SK-N-SH (cell line): Measurements from ENCODE around the gene PXK. TPM values are rescaled to one million over a fixed set of nuclear protein-coding genes. Genes with fewer than 3 reads are reported as not detected.

ENCODE experiments used
- CTCF ChIA-PET: fragments of 300-600, 350-600 bp; formaldehyde crosslinking; extraction: SDS; loops from one replicate; lab custom pipeline; 2021; lab: Yijun Ruan, JAX
- POLR2A ChIA-PET: fragments of 350-600 bp; sonication (Branson Sonifier 250); formaldehyde crosslinking; extraction: SDS; loops from one replicate; lab custom pipeline; 2020; ENCODE audit warnings: antibody characterized with exemption, inconsistent platforms; lab: Yijun Ruan, JAX
- DNase-seq: peaks from one replicate; pipeline ENCODE4 v3.0.0; 2012
- H2AFZ ChIP-seq: fragments of 200-600 bp; sonication (generic); 2 replicates; pipeline ENCODE4 v1.8.1; 2016; ENCODE audit warnings: antibody characterized with exemption, mild to moderate bottlenecking, low read depth
- H3F3A ChIP-seq: fragments of 200-600 bp; sonication (generic); replicated peaks from 2 replicates; pipeline ENCODE3; 2016; ENCODE audit warnings: antibody characterized with exemption, mild to moderate bottlenecking; ENCODE audit not compliant: insufficient read depth
- H3K27ac ChIP-seq, 2 experiments: fragments of 200-500 bp in 1 of 2; fragments of 200-600 bp in 1 of 2; sonication (Bioruptor generic) in 1 of 2; sonication (generic), shearing (Covaris generic) in 1 of 2; 2 replicates each; pipeline versions ENCODE4 v1.5.1 to v1.6.1; 2014 to 2016; ENCODE audit warnings: low read depth in 2 of 2, inconsistent platforms in 1 of 2, low read length in 1 of 2, mild to moderate bottlenecking in 1 of 2, mixed read lengths in 1 of 2
- H3K27me3 ChIP-seq: fragments of 200-600 bp; sonication (generic), shearing (Covaris generic); 2 replicates; pipeline ENCODE4 v1.6.1; 2016; ENCODE audit warnings: mixed run types; ENCODE audit not compliant: insufficient read depth
- H3K36me3 ChIP-seq, 2 experiments: fragments of 200-500 bp in 1 of 2; fragments of 200-600 bp in 1 of 2; sonication (Bioruptor generic) in 1 of 2; sonication (generic) in 1 of 2; replicated peaks in 1 of 2; 2 replicates each; pipeline versions ENCODE3 to v1.5.1; 2014 to 2016; ENCODE audit warnings: low read length in 1 of 2, mild to moderate bottlenecking in 1 of 2; ENCODE audit not compliant: insufficient read depth in 2 of 2, control insufficient read depth in 1 of 2
- H3K4me1 ChIP-seq, 2 experiments: fragments of 200-500 bp in 1 of 2; fragments of 200-600 bp in 1 of 2; sonication (Bioruptor generic) in 1 of 2; sonication (generic), shearing (Covaris generic) in 1 of 2; 2 replicates each; pipeline versions ENCODE4 v1.5.1 to v1.6.1; 2014 to 2016; ENCODE audit warnings: low read depth in 1 of 2, low read length in 1 of 2, mixed run types in 1 of 2; ENCODE audit not compliant: insufficient read depth in 2 of 2, control insufficient read depth in 1 of 2
- H3K4me2 ChIP-seq: fragments of 200-600 bp; sonication (generic), shearing (Covaris generic); 2 replicates; pipeline ENCODE4 v1.6.1; 2017; ENCODE audit warnings: mixed run types
- H3K4me3 ChIP-seq, 2 experiments: fragments of 200-500 bp in 1 of 2; fragments of 200-600 bp in 1 of 2; sonication (Bioruptor generic) in 1 of 2; sonication (generic), shearing (Covaris generic) in 1 of 2; 2 replicates each; pipeline versions ENCODE4 v1.5.1 to v1.8.1; 2014 to 2016; ENCODE audit warnings: low read depth in 2 of 2, inconsistent platforms in 1 of 2, low read length in 1 of 2, mild to moderate bottlenecking in 1 of 2, mixed read lengths in 1 of 2, moderate library complexity in 1 of 2
- H3K79me2 ChIP-seq: fragments of 200-600 bp; sonication (generic); 2 replicates; pipeline ENCODE4 v1.8.1; 2017; ENCODE audit warnings: mild to moderate bottlenecking; ENCODE audit not compliant: insufficient read depth
- H3K9ac ChIP-seq: fragments of 200-600 bp; sonication (generic); 2 replicates; pipeline ENCODE4 v1.6.1; 2017; ENCODE audit warnings: mixed run types
- H3K9me2 ChIP-seq: fragments of 200-600 bp; sonication (generic); 2 replicates; pipeline ENCODE4 v1.6.1; 2017; ENCODE audit warnings: mixed run types
- H3K9me3 ChIP-seq: fragments of 200-600 bp; sonication (generic); 2 replicates; pipeline ENCODE4 v1.6.1; 2017; ENCODE audit warnings: mixed run types, mild to moderate bottlenecking, moderate library complexity
- H4K20me1 ChIP-seq: fragments of 200-600 bp; sonication (generic); 2 replicates; pipeline ENCODE4 v1.6.1; 2017; ENCODE audit warnings: mild to moderate bottlenecking, mixed run types; ENCODE audit not compliant: insufficient read depth
- FOSL2 ChIP-seq: IDR thresholded peaks from 2 replicates; pipeline ENCODE4 v1.4.0; 2012; ENCODE audit warnings: low read depth, mild to moderate bottlenecking, moderate library complexity, borderline replicate concordance
- IRF3 ChIP-seq: fragments of 150-350 bp; IDR thresholded peaks from 2 replicates; pipeline ENCODE4 v1.6.1; 2016; ENCODE audit warnings: mild to moderate bottlenecking, low read depth, low read length
- JUND ChIP-seq: IDR thresholded peaks from 2 replicates; pipeline ENCODE4 v1.4.0; 2012
- MXI1 ChIP-seq: IDR thresholded peaks from 2 replicates; pipeline ENCODE4 v1.6.1; 2012; ENCODE audit warnings: mild to moderate bottlenecking, low read depth, low read length, improper control_type of control experiment
- RCOR1 ChIP-seq: fragments of 150-350 bp; IDR thresholded peaks from 2 replicates; pipeline ENCODE4 v1.6.1; 2017; ENCODE audit warnings: antibody characterized with exemption, low read length
- REST ChIP-seq: IDR thresholded peaks from 2 replicates; pipeline ENCODE4 v1.6.1; 2012; ENCODE audit warnings: mild to moderate bottlenecking, low read depth, low read length, moderate library complexity
- RXRA ChIP-seq: IDR thresholded peaks from 2 replicates; pipeline ENCODE4 v1.4.0; 2012; ENCODE audit warnings: low read depth, mild to moderate bottlenecking, borderline replicate concordance
- TAF1 ChIP-seq: IDR thresholded peaks from 2 replicates; pipeline ENCODE4 v1.6.1; 2012; ENCODE audit warnings: low read depth, mild to moderate bottlenecking, low read length, moderate library complexity, borderline replicate concordance
- TCF12 ChIP-seq: IDR thresholded peaks from 2 replicates; pipeline ENCODE4 v1.4.0; 2012
- TEAD4 ChIP-seq: IDR thresholded peaks from 2 replicates; pipeline ENCODE4 v1.4.0; 2012; ENCODE audit warnings: mild to moderate bottlenecking, borderline replicate concordance; ENCODE audit not compliant: insufficient read depth
- WGBS: methylation state at CpG from one replicate; pipeline ENCODE4 v1.1.6; 2017; ENCODE audit warnings: low lambda C conversion rate; 5-methylcytosine and 5-hydroxymethylcytosine counted together
- polyA plus RNA-seq, 3 experiments: library from polyadenylated mRNA; depleted of rRNA; stranded (reverse); fragments of >200 nt; gene quantifications; 2 replicates each; pipeline ENCODE4 v1.2.3, GENCODE V29; 2012

Gene PXK
- polyA plus RNA-seq, 1 of the 3 experiments (the other 2 are of a cell fraction), result 8.4 TPM

DNA sequence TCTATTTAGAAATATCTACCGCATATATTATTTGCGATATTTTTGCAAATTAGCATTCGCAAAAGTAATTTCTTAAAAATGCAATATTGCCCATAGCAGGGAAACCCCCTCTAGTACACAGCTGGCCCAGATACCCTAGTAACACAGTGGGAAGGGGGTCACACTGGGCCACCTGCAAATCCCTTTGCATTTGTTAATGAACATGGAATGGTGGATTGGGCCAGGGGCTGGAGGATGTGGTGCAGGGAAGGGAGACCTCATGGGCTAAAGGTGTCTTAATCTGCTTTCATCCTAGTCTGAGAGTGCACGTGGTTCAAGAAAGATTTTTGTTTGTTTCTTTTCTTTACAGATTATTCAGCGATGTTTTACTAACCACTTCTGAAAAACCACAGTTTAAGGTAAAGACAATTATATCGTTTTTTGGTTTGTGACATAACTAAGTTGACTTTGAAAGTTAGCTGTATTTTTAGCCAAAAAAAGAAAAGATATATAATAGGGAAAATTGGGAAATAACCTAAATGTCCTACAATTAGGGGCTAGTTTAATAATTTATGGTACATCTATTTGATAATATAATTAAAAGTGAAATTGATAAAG, 70.9 kb downstream of the PXK start:
- Histone ChIP-seq H3F3A (no peaks in the 10 kb centered on the region), H3K4me3 (no peak overlapping the region), H2AFZ (no peak overlapping the region), H3K4me1 (no peaks in the 10 kb centered on the region), H3K27ac (no peak overlapping the region), H3K9ac (no peak overlapping the region), H3K36me3 (peaks cover 0 to 10% of the 10 kb centered on the region in 2 experiments), H3K79me2 (no peaks in the 10 kb centered on the region), H3K4me2 (no peak overlapping the region), H3K9me3 (no peaks in the 10 kb centered on the region), H4K20me1 (no peaks in the 10 kb centered on the region), H3K27me3 (no peaks in the 10 kb centered on the region), H3K9me2 (no peaks in the 10 kb centered on the region)
- no peak for DNase-seq
- ChIA-PET POLR2A (no interaction called here), CTCF (interaction anchor here (1.6 to 4.4 kb wide), 4 partner anchors 11 to 97 kb away, joined by 3 to 15 read pairs (median 6); partner anchors contain the start of genes HTD2 and RPP14)
- 92% methylated on average over 6 of the region's 6 CpGs for WGBS
- TF ChIP-seq RCOR1 (no peak), RXRA (no peak), JUND (no peak), REST (no peak), MXI1 (no peak), TAF1 (no peak), IRF3 (no peak), TEAD4 (no peak), TCF12 (no peak)

- Histone ChIP-seq H2AFZ (no peak overlapping the region), H3K4me1 (no peaks in the 10 kb centered on the region), H3K4me3 (no peak overlapping the region), H4K20me1 (no peaks in the 10 kb centered on the region), H3K4me2 (no peak overlapping the region), H3F3A (no peaks in the 10 kb centered on the region)
- CTCF ChIA-PET, result interaction anchor here (1.6 to 4.4 kb wide), 4 partner anchors 11 to 98 kb away, joined by 3 to 15 read pairs (median 6); partner anchors contain the start of genes HTD2 and RPP14
- 65% methylated on average over 4 of the region's 4 CpGs for WGBS
- TF ChIP-seq FOSL2, result peak; percentile 19; the same call in 1 of the 2 replicates
- TF ChIP-seq RXRA, result no peak
- TF ChIP-seq, all 33 proteins: peak for 1
- no peak for DNase-seq
- Histone ChIP-seq H3K9me3 (no peaks in the 10 kb centered on the region), H3K27me3 (no peaks in the 10 kb centered on the region), H3K79me2 (no peaks in the 10 kb centered on the region), H3K27ac (0 out of 4 replicates have a peak overlapping the region, but pooled peaks of 1 of the 2 experiments have one; percentile 1), H3K9me2 (no peaks in the 10 kb centered on the region), H3K9ac (no peak overlapping the region), H3K36me3 (peaks cover 0 to 11% of the 10 kb centered on the region in 2 experiments)
- POLR2A ChIA-PET, result no interaction called here
These were observed 71.7 kb downstream of the PXK start for GRCh38 chr3:58404396-58404795.
